Gastroesophageal sphincter (tissue), 4 donors: ENCODE data around the gene LEMD1. TPM values are rescaled to one million over a fixed set of nuclear protein-coding genes. Genes with fewer than 3 reads are reported as not detected.

Experiments used
- ATAC-seq: fragments of 150-250 bp; one replicate; pipeline ENCODE4 v1.9.1; 2016; ENCODE audit warnings: mild to moderate bottlenecking, moderate library complexity
- H3K27ac ChIP-seq, 4 donors: fragments of 200-600 bp; sonication (generic) in 3 of 4; 1 replicate in 3 of 4; 2 replicates in 1 of 4; pipeline ENCODE4 v1.5.1; 2016 to 2019
- H3K27me3 ChIP-seq: fragments of 200-600 bp; sonication (generic); one replicate; pipeline ENCODE4 v1.5.1; 2019
- H3K36me3 ChIP-seq, 2 donors: fragments of 200-600 bp; sonication (generic); one replicate each; pipeline ENCODE4 v1.5.1; 2019; ENCODE audit warnings: control low read depth in 1 of 2
- H3K4me1 ChIP-seq, 3 donors: fragments of 200-600 bp; sonication (generic); 1 replicate in 2 of 3; 2 replicates in 1 of 3; pipeline ENCODE4 v1.5.1; 2016 to 2019; ENCODE audit warnings: control low read depth in 2 of 3
- H3K4me3 ChIP-seq, 2 donors: fragments of 200-600 bp; sonication (generic); one replicate each; pipeline ENCODE4 v1.5.1; 2019; ENCODE audit warnings: mild to moderate bottlenecking in 1 of 2, moderate library complexity in 1 of 2
- H3K9me3 ChIP-seq, 3 donors: fragments of 200-600 bp; sonication (generic); one replicate each; pipeline ENCODE4 v1.5.1; 2017 to 2019; ENCODE audit warnings: control low read depth in 2 of 3
- EP300 ChIP-seq: sonication (generic); formaldehyde crosslinking; IDR thresholded peaks from one replicate; pipeline ENCODE4 v1.6.1; 2017; ENCODE audit warnings: antibody characterized with exemption, mild to moderate bottlenecking
- POLR2A ChIP-seq, 2 donors: fragments of 450-650 bp; IDR thresholded peaks; one replicate each; pipeline ENCODE4 v1.6.1; 2017; ENCODE audit warnings: antibody characterized with exemption in 2 of 2, mild to moderate bottlenecking in 2 of 2, moderate library complexity in 1 of 2
- POLR2AphosphoS5 ChIP-seq: sonication (generic); formaldehyde crosslinking; IDR thresholded peaks from one replicate; pipeline ENCODE4 v1.6.1; 2017; ENCODE audit warnings: antibody characterized with exemption
- WGBS, 2 donors: methylation state at CpG; one replicate each; pipeline ENCODE4 v1.1.5; 2018; ENCODE audit warnings: low coverage in 1 of 2; 5-methylcytosine and 5-hydroxymethylcytosine counted together
- total RNA-seq, 4 donors: library from RNA; depleted of rRNA; stranded (reverse); fragments of >200 nt; gene quantifications; one replicate each; pipeline ENCODE4 v1.1.0, GENCODE V29; 2016
- TF ChIP-seq, protein P1 (sequence below), 4 experiments: fragments of 200-600 bp in 2 of 4; fragments of 450-650 bp in 2 of 4; sonication (generic) in 1 of 4; IDR thresholded peaks; one replicate each; pipeline ENCODE4 v1.5.1; 2017 to 2019; ENCODE audit warnings: antibody characterized with exemption in 4 of 4, mild to moderate bottlenecking in 2 of 4, moderate library complexity in 2 of 4

LEMD1 gene
- total RNA-seq, 4 donors from 2014 or later = not detected

- peak overlapping the region in 2 of 4 donors; percentile 22 to 50 for H3K27ac ChIP-seq
- 14 to 85% methylated on average over 1 to 5 of the region's 6 CpGs for WGBS, 2 donors
- H3K4me3 ChIP-seq = no peak overlapping the region
- peaks cover 0 to 75% (median 12%) of the 10 kb centered on the region in 3 donors for H3K4me1 ChIP-seq
- TF ChIP-seq POLR2A (IDR thresholded peaks at IDR 0.05) = no peak
- TF ChIP-seq POLR2AphosphoS5 = no peak
- TF ChIP-seq, protein P1, sequence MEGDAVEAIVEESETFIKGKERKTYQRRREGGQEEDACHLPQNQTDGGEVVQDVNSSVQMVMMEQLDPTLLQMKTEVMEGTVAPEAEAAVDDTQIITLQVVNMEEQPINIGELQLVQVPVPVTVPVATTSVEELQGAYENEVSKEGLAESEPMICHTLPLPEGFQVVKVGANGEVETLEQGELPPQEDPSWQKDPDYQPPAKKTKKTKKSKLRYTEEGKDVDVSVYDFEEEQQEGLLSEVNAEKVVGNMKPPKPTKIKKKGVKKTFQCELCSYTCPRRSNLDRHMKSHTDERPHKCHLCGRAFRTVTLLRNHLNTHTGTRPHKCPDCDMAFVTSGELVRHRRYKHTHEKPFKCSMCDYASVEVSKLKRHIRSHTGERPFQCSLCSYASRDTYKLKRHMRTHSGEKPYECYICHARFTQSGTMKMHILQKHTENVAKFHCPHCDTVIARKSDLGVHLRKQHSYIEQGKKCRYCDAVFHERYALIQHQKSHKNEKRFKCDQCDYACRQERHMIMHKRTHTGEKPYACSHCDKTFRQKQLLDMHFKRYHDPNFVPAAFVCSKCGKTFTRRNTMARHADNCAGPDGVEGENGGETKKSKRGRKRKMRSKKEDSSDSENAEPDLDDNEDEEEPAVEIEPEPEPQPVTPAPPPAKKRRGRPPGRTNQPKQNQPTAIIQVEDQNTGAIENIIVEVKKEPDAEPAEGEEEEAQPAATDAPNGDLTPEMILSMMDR (IDR thresholded peaks at IDR 0.05) = no peak
- no peak for TF ChIP-seq EP300
- no peaks in the 10 kb centered on the region for H3K36me3 ChIP-seq
- H3K9me3 ChIP-seq = no peaks in the 10 kb centered on the region
- H3K27me3 ChIP-seq = peaks cover 4% of the 10 kb centered on the region
- ATAC-seq = no peak
Measured at GRCh38 chr1:205441318-205441633, 19.4 kb upstream of the LEMD1 start.

DNA sequence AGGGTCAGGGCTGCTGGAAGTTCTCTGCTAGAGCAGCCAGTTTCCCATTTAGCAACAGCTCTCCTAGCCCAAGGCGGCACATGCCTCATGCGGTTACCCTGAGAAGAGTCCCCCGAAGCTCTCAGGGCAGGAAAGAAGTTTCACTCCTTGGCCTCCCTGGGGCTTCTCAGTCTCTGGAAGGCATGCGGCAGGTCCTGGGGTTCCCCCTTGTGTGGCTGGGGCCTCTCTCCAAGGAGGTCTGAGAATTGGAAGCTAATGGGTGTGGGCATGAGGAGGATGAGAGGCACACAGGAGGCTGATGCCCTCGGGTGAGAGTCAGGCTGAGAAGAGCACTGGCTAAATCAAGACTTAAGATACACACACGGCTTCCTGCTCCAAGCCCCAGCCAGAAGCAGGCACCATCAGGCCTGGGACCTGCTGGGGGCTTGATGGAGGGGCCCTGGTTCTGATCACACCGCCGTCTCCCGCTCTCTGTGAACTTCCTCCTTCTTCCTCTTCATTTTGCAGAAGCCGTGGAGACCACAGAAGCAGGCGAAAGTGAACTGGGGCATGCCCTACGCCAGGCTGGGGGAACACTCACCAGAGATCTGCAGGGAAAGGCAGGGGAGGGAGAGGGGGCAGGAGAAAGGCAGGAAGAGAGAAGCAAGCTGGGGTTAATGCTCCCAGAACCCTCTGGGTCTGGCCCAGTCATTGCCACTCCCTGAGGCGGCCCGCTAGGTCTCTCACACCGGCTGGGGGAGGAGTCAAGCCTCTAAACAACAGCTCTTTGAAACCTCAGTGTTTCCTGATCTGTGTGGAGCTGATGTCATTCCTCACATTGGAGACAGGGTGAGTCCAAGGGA is 18.8 kb upstream of the LEMD1 start:
- ATAC-seq = peak; percentile 44
- Histone ChIP-seq H3K27me3 (peaks cover 10% of the 10 kb centered on the region), H3K9me3 (no peaks in the 10 kb centered on the region), H3K27ac (peak overlapping the region in 3 of 4 donors; percentile 4 to 50 (median 47)), H3K36me3 (no peaks in the 10 kb centered on the region), H3K4me1 (peaks cover 0 to 71% (median 12%) of the 10 kb centered on the region in 3 donors), H3K4me3 (peak overlapping the region in 1 of 2 donors; percentile 2)
- TF ChIP-seq EP300 = no peak
- no peak for TF ChIP-seq POLR2AphosphoS5
- TF ChIP-seq, protein P1 (IDR thresholded peaks at IDR 0.05) = no peak
- no peak for TF ChIP-seq POLR2A (IDR thresholded peaks at IDR 0.05)
- WGBS, 2 donors = 38 to 59% methylated on average over 5 to 8 of the region's 15 CpGs

DNA sequence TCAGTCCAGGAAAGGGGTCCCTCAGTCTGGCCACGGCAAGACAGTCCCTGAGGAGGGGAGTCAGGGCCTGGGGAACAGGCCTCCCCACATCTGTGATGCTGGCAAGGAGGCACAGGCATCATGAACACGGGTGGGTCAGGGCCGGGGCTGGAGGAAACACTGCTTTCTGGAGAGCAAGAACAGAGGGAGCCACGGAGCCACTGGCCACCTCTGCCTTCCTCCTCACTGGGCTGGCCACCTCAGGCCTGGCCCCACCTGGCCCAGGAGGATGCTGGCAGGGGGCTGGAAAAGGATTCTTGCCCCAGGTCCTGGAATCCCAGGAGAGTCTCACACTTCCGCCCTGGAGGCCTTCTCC is 18.2 kb upstream of the LEMD1 start:
- Histone ChIP-seq H3K36me3 (no peaks in the 10 kb centered on the region), H3K9me3 (no peaks in the 10 kb centered on the region), H3K27me3 (peaks cover 16% of the 10 kb centered on the region), H3K4me1 (peaks cover 0 to 65% (median 7%) of the 10 kb centered on the region in 3 donors), H3K4me3 (no peak overlapping the region), H3K27ac (peak overlapping the region in 3 of 4 donors; percentile 4 to 47 (median 43))
- TF ChIP-seq EP300 (no peak), POLR2A (IDR thresholded peaks at IDR 0.05) (no peak), POLR2AphosphoS5 (no peak)
- TF ChIP-seq, protein P1 (IDR thresholded peaks at IDR 0.05) = no peak
- no peak for ATAC-seq
- WGBS, 2 donors = 40% methylated on average over 1 of the region's 5 CpGs; no CpG with 5 or more reads in 1 of the 2 donors

DNA sequence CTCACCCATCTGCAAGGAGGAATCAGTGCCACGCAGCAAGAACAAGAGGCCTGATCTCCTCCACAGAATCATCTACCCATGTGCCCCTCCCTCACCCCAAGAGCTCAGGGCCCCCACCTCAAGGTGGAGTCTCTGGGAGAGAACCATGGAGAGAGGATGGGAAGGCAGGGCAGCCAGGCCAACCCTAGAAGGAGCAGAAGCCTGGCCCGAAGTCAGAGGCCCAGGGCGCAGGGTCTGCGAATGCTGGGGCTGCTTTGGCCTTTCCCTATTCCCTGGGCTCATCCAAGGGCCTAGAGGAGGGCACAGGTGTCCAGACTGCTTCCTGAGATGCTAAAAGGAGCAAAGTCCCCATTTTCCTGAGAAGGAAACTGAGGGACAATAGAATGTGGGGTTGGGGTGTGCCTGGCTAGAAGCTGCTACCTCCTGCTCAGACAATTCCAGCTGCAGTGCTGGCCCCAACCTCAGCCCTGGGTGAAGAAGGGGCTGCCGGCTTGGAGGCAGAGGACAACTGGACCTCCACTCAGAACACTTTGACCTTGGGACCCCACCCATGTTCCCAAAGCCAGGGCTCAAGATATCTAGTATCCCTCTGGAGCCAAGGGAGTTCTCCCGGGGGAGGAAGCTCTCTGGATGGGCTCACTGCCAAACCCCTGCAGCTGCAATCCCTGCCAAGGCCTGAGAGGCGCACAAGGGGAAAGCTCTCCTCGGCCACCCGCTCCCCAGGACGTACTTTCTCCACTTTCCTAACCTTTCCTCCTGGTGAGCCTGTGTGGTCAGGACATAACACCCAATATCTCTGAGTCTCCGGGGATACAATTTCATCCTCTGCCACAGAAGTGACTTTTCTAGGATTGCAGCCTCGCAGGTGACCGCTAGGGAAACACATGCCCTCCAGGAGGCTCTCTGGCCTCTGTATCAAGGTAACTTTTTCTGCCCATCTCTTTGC is 16.6 kb upstream of the LEMD1 start:
- H3K9me3 ChIP-seq = no peaks in the 10 kb centered on the region
- H3K36me3 ChIP-seq = no peaks in the 10 kb centered on the region
- H3K4me3 ChIP-seq = no peak overlapping the region
- 30 to 65% methylated on average over 4 to 5 of the region's 13 CpGs for WGBS, 2 donors
- H3K4me1 ChIP-seq = peaks cover 0 to 49% (median 7%) of the 10 kb centered on the region in 3 donors
- H3K27ac ChIP-seq = no peak overlapping the region
- ATAC-seq = peak; percentile 81
- no peak for TF ChIP-seq POLR2AphosphoS5
- TF ChIP-seq, protein P1 (IDR thresholded peaks at IDR 0.05) = peak in 3 of 4 experiments; percentile 53 to 75 (median 72)
- H3K27me3 ChIP-seq = peaks cover 23% of the 10 kb centered on the region
